Cardiac ventricle fibroblast (primary cell): ENCODE measurements around the gene PSMA4. TPM values are rescaled to one million over a fixed set of nuclear protein-coding genes. Genes with fewer than 3 reads are reported as not detected.

Source experiments
- total RNA-seq: library from RNA; depleted of rRNA; stranded (reverse); fragments of >200 nt; gene quantifications from 2 replicates; pipeline ENCODE4 v1.2.3, GENCODE V29; 2015

PSMA4 gene
- total RNA-seq: 114 and 129 TPM in 2 replicates

GRCh38 chr15:78540141-78540870 lies at the start of gene PSMA4:
TSS of gene PSMA4 (plus strand) at chr15:78540444. CDS start at chr15:78541928, 1,484 bp downstream.

DNA sequence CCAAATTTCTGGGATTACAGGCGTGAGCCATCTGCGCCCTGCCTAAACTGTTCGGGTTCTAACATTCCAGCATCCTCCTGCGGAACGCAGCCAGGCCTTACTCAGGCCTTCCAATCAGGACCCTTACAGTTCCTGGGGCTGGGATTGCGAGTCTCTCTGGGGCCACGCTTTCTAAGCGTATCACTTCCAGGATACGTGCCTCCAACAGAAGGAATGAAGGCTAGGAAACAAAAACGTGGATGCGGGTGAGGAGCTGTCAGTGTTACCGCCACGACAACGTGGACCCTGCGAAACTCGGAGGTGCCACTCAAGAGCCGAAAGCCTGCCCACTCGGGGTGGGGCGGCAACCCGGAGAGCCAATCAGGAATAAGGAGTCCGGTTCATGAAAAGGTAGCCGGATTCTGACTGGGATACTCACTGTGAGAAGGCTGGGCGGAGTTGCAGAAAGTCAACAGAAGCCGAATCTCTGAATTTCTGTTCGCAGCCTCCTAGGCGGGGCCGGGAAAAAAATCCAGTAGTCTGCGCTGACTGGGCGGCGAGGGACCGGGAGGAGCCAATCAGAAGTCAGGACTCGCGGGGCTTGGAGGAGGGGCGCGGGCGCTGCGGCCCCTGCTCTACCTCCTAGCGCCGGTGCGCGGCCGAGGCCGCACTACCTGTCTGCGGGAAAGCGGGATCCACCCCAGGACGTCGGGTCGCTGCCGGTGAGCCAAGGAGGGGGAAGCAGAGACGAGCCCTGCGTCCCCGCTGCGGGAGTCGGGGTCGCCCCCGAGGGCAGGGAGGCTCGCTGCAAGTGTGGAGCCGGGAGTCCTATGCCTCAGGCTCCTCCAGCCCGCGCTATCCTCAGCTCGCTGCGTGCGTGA lies 33.0 kb upstream of the PSMA4 start, which contains the start of gene HYKK:
HYKK (plus strand) TSS at position 607 of the 860 bp plus-strand sequence. CDS start 5,512 bp downstream, outside the sequence.

GRCh38 chr15:78565097-78565950 lies 25.1 kb downstream of the PSMA4 start, which contains the start of gene CHRNA5:
TSS of gene CHRNA5 (plus strand) at chr15:78565520. CDS start at chr15:78565720, 200 bp downstream.

Other genes with a start within 250 kb of the PSMA4 start
- gene SKIC8, start 240.8 kb upstream of the PSMA4 start, total RNA-seq: 50.4 and 59.5 TPM in 2 replicates
- gene CRABP1, start 200.1 kb upstream of the PSMA4 start, total RNA-seq: not detected in 2 replicates
- 19.6 and 42.6 TPM in 2 replicates for gene IREB2, start 102.2 kb upstream of the PSMA4 start, total RNA-seq
- 4.0 and 8.0 TPM in 2 replicates for gene HYKK, start 32.9 kb upstream of the PSMA4 start, total RNA-seq
- gene CHRNA5, start 25.1 kb downstream of the PSMA4 start, total RNA-seq: 0.29 and 3.5 TPM in 2 replicates
- not detected in 2 replicates for gene CHRNA3, start 80.6 kb downstream of the PSMA4 start, total RNA-seq
- not detected in 2 replicates for gene CHRNB4, start 100.8 kb downstream of the PSMA4 start, total RNA-seq